Lower leg skin (tissue), 4 donors: Measurements from ENCODE around the gene PTGES. TPM values are rescaled to one million over a fixed set of nuclear protein-coding genes. Genes with fewer than 3 reads are reported as not detected.

Source experiments
- DNase-seq, 2 donors: peaks; one replicate each; pipeline ENCODE4 v3.0.0-alpha.2; 2019; ENCODE audit warnings: low spot score in 2 of 2
- H3K4me3 ChIP-seq: fragments of 200-600 bp; sonication (generic); 2 replicates; pipeline ENCODE4 v1.5.1; 2017; ENCODE audit warnings: mild to moderate bottlenecking, low read depth; ENCODE audit not compliant: poor library complexity, severe bottlenecking
- CTCF ChIP-seq, 3 donors: fragments of 450-650 bp; IDR thresholded peaks; one replicate each; pipeline ENCODE4 v1.5.1; 2016; ENCODE audit warnings: antibody characterized with exemption in 3 of 3, mild to moderate bottlenecking in 3 of 3, moderate library complexity in 2 of 3
- POLR2A ChIP-seq, 2 donors: fragments of 450-650 bp; IDR thresholded peaks; one replicate each; pipeline ENCODE4 v1.6.1; 2016 to 2017; ENCODE audit warnings: antibody characterized with exemption in 2 of 2, mild to moderate bottlenecking in 1 of 2, moderate library complexity in 1 of 2
- WGBS, 2 donors: methylation state at CpG; one replicate each; pipeline ENCODE4 v1.1.5; 2018; 5-methylcytosine and 5-hydroxymethylcytosine counted together
- intact Hi-C: fragments of 100-400 bp; cut with DNase I; formaldehyde crosslinking; loops from one replicate; pipeline ENCODE4 v1.15.0; 2023; ENCODE audit warnings: low total_unique reads
- total RNA-seq, 4 donors: library from RNA; depleted of rRNA; stranded (reverse); fragments of >200 nt; gene quantifications; one replicate each; pipeline ENCODE4 v1.1.0, GENCODE V29; 2016

The PTGES gene
- total RNA-seq, 4 donors from 2014 or later: 14.4 to 28.7 (median 23.2) TPM

- 83 to 98% methylated on average over 5 of the region's 5 CpGs for WGBS, 2 donors
- no peak for DNase-seq
Measured at GRCh38 chr9:129722913-129723312, 29.9 kb downstream of the PTGES start.

GRCh38 chr9:129720865-129721545, 31.8 kb downstream of the PTGES start:
- 86% methylated on average over 25 of the region's 25 CpGs for WGBS, 2 donors
- no peak overlapping the region for H3K4me3 ChIP-seq
- intact Hi-C loops: no loop called here
- DNase-seq: no peak
- TF ChIP-seq POLR2A (IDR thresholded peaks at IDR 0.05) (no peak), CTCF (IDR thresholded peaks at IDR 0.05) (no peak)

More at GRCh38 chr9:129722913-129723312, 29.9 kb downstream of the PTGES start:
- no peak overlapping the region for H3K4me3 ChIP-seq
- intact Hi-C loops: no loop called here
- TF ChIP-seq CTCF (IDR thresholded peaks at IDR 0.05): no peak
- TF ChIP-seq POLR2A (IDR thresholded peaks at IDR 0.05): no peak

GRCh38 chr9:129720181-129720864, 32.5 kb downstream of the PTGES start:
- TF ChIP-seq POLR2A (IDR thresholded peaks at IDR 0.05) (no peak), CTCF (IDR thresholded peaks at IDR 0.05) (no peak)
- intact Hi-C loops: no loop called here
- no peak for DNase-seq
- H3K4me3 ChIP-seq: no peak overlapping the region
- WGBS, 2 donors: 89 to 91% methylated on average over 29 to 30 of the region's 31 CpGs

GRCh38 chr9:129719135-129719534, 33.7 kb downstream of the PTGES start:
- intact Hi-C loops: no loop called here
- no peak for TF ChIP-seq CTCF (IDR thresholded peaks at IDR 0.05)
- no peak for TF ChIP-seq POLR2A (IDR thresholded peaks at IDR 0.05)
- no peak overlapping the region for H3K4me3 ChIP-seq
- DNase-seq: no peak
- WGBS, 2 donors: 81 to 83% methylated on average over 38 of the region's 38 CpGs

GRCh38 chr9:129718647-129719046, 34.2 kb downstream of the PTGES start:
- WGBS, 2 donors: 49 to 62% methylated on average over 4 to 5 of the region's 5 CpGs
- intact Hi-C loops: no loop called here
- TF ChIP-seq POLR2A (IDR thresholded peaks at IDR 0.05) (no peak), CTCF (IDR thresholded peaks at IDR 0.05) (no peak)
- H3K4me3 ChIP-seq: no peak overlapping the region
- no peak for DNase-seq
